GM21529 (cell line): ENCODE measurements around the gene FN3KRP.

Source experiments
- ATAC-seq: cut with Tn5 transposase; IDR thresholded peaks from one replicate; pipeline ENCODE4 v1.9.1; 2021; ENCODE audit not compliant: unreplicated experiment

Gene FN3KRP

GRCh38 chr17:82687375-82687861 is 29.1 kb upstream of the FN3KRP start:
- ATAC-seq = no peak

GRCh38 chr17:82687871-82688270 is 28.6 kb upstream of the FN3KRP start:
- no peak for ATAC-seq

GRCh38 chr17:82689077-82689476 is 27.4 kb upstream of the FN3KRP start:
- no peak for ATAC-seq

- ATAC-seq = no peak
These were observed 25.6 kb upstream of the FN3KRP start for GRCh38 chr17:82690786-82691489.

GRCh38 chr17:82691714-82692113 is 24.8 kb upstream of the FN3KRP start:
- no peak for ATAC-seq

- no peak for ATAC-seq
These were observed 24.2 kb upstream of the FN3KRP start for GRCh38 chr17:82692268-82692667.

- no peak for ATAC-seq
These were observed 23.2 kb upstream of the FN3KRP start for GRCh38 chr17:82693168-82693867.

GRCh38 chr17:82694647-82695046 is 21.9 kb upstream of the FN3KRP start:
- ATAC-seq = no peak

GRCh38 chr17:82696259-82696658 is 20.2 kb upstream of the FN3KRP start:
- no peak for ATAC-seq

GRCh38 chr17:82696916-82697807 is 19.3 kb upstream of the FN3KRP start:
- ATAC-seq = no peak

GRCh38 chr17:82697808-82698064 is 18.8 kb upstream of the FN3KRP start:
- ATAC-seq = no peak

GRCh38 chr17:82698065-82698973 is 18.2 kb upstream of the FN3KRP start, which contains the start of gene RAB40B:
Gene RAB40B (minus strand): TSS chr17:82698698. CDS start chr17:82698596, 102 bp downstream.
- ATAC-seq = peak; percentile 94

GRCh38 chr17:82698974-82699442 is 17.5 kb upstream of the FN3KRP start:
- peak; percentile 12 for ATAC-seq

GRCh38 chr17:82699551-82699950 is 17.0 kb upstream of the FN3KRP start:
- no peak for ATAC-seq

GRCh38 chr17:82702231-82702927 is 14.1 kb upstream of the FN3KRP start:
- no peak for ATAC-seq

GRCh38 chr17:82703036-82703745 is 13.3 kb upstream of the FN3KRP start:
- ATAC-seq = no peak

- no peak for ATAC-seq
These were observed 12.3 kb upstream of the FN3KRP start for GRCh38 chr17:82703935-82704865.

- no peak for ATAC-seq
These were observed 11.6 kb upstream of the FN3KRP start for GRCh38 chr17:82704886-82705285.
